Neural cell (in vitro differentiated cells): ENCODE data around the gene LRP8. TPM values are rescaled to one million over a fixed set of nuclear protein-coding genes. Genes with fewer than 3 reads are reported as not detected.

ENCODE experiments used
- H2AFZ ChIP-seq: fragments of 200-600, 300-800 bp; sonication (generic), shearing (Covaris generic); 2 replicates; pipeline ENCODE4 v1.6.0; 2014; ENCODE audit warnings: low read depth, mild to moderate bottlenecking, antibody characterized with exemption, low read length, moderate library complexity
- H3F3A ChIP-seq: fragments of 200-600 bp; shearing (Covaris generic); 2 replicates; pipeline ENCODE4 v1.6.1; 2016; ENCODE audit warnings: mild to moderate bottlenecking, moderate library complexity, mixed read lengths, antibody characterized with exemption, low read length; ENCODE audit not compliant: insufficient read depth, poor library complexity, severe bottlenecking
- H3K27ac ChIP-seq: fragments of 200-600, 300-800 bp; sonication (generic), shearing (Covaris generic); 2 replicates; pipeline ENCODE4 v1.5.1; 2014; ENCODE audit warnings: mild to moderate bottlenecking, low read length, moderate library complexity
- H3K27me3 ChIP-seq: fragments of 300-800, 200-600 bp; sonication (generic), shearing (Covaris generic); 2 replicates; pipeline ENCODE4 v1.6.0; 2014; ENCODE audit warnings: mild to moderate bottlenecking, low read depth, low read length, moderate library complexity; ENCODE audit not compliant: insufficient read depth
- H3K36me3 ChIP-seq: fragments of 300-800, 200-600 bp; sonication (generic), shearing (Covaris generic); 2 replicates; pipeline ENCODE4 v1.5.1; 2014; ENCODE audit warnings: mild to moderate bottlenecking, antibody characterized with exemption, low read length, moderate library complexity; ENCODE audit not compliant: insufficient read depth
- H3K4me2 ChIP-seq: fragments of 300-800, 200-600 bp; sonication (generic), shearing (Covaris generic); 2 replicates; pipeline ENCODE4 v1.6.0; 2014; ENCODE audit warnings: mild to moderate bottlenecking, low read length
- H3K4me3 ChIP-seq: fragments of 300-800, 200-600 bp; sonication (generic), shearing (Covaris generic); 2 replicates; pipeline ENCODE4 v1.5.1; 2014; ENCODE audit warnings: mild to moderate bottlenecking, low read length, moderate library complexity
- H3K79me2 ChIP-seq: fragments of 200-600 bp; shearing (Covaris generic); replicated peaks from 2 replicates; pipeline ENCODE4 v1.6.0; 2014; ENCODE audit warnings: mild to moderate bottlenecking, low read length, moderate library complexity; ENCODE audit not compliant: insufficient read depth
- H3K9ac ChIP-seq: fragments of 300-800, 200-600 bp; sonication (generic), shearing (Covaris generic); 2 replicates; pipeline ENCODE4 v1.6.1; 2016; ENCODE audit warnings: mild to moderate bottlenecking, low read length, mixed read lengths
- H3K9me2 ChIP-seq: fragments of 200-600 bp; shearing (Covaris generic); 2 replicates; pipeline ENCODE4 v1.6.1; 2016; ENCODE audit warnings: mild to moderate bottlenecking, low read length, mixed read lengths; ENCODE audit not compliant: insufficient read depth
- H3K9me3 ChIP-seq: fragments of 200-600, 300-800 bp; sonication (generic), shearing (Covaris generic); 2 replicates; pipeline ENCODE4 v1.6.1; 2016; ENCODE audit warnings: mild to moderate bottlenecking, mixed run types, low read length, moderate library complexity, mixed read lengths
- H4K20me1 ChIP-seq: fragments of 200-600 bp; shearing (Covaris generic); 2 replicates; pipeline ENCODE4 v1.6.1; 2016; ENCODE audit warnings: mild to moderate bottlenecking, mixed run types; ENCODE audit not compliant: insufficient read depth
- CTCF ChIP-seq: fragments of 450-650 bp; IDR thresholded peaks from 2 replicates; pipeline ENCODE4 v1.5.1; 2014; ENCODE audit warnings: antibody characterized with exemption, mild to moderate bottlenecking, moderate library complexity; ENCODE audit not compliant: poor library complexity, severe bottlenecking
- EP300 ChIP-seq: fragments of 450-650 bp; conservative IDR thresholded peaks from 2 replicates; pipeline ENCODE4 v1.6.1; 2014; ENCODE audit warnings: antibody characterized with exemption, mild to moderate bottlenecking, moderate library complexity; ENCODE audit not compliant: poor library complexity, severe bottlenecking
- EZH2 ChIP-seq: fragments of 200-600, 300-800 bp; shearing (Covaris generic), sonication (generic); IDR thresholded peaks from 2 replicates; pipeline ENCODE4 v1.6.1; 2014; ENCODE audit warnings: antibody characterized with exemption, low read length, borderline replicate concordance, mild to moderate bottlenecking; ENCODE audit not compliant: insufficient read depth, poor library complexity, severe bottlenecking
- MXI1 ChIP-seq: fragments of 450-650 bp; conservative IDR thresholded peaks from 2 replicates; pipeline ENCODE4 v1.6.1; 2014; ENCODE audit warnings: antibody characterized with exemption, mild to moderate bottlenecking; ENCODE audit not compliant: poor library complexity, severe bottlenecking
- POLR2AphosphoS5 ChIP-seq: IDR thresholded peaks from 2 replicates; pipeline ENCODE4 v1.6.1; 2012
- RAD21 ChIP-seq: fragments of 450-650 bp; conservative IDR thresholded peaks from 2 replicates; pipeline ENCODE4 v1.6.1; 2014; ENCODE audit warnings: antibody characterized with exemption, mild to moderate bottlenecking, moderate library complexity
- REST ChIP-seq: IDR thresholded peaks from 2 replicates; pipeline ENCODE4 v1.6.1; 2012; ENCODE audit warnings: borderline replicate concordance
- SMC3 ChIP-seq: fragments of 450-650 bp; conservative IDR thresholded peaks from 2 replicates; pipeline ENCODE4 v1.6.1; 2014; ENCODE audit warnings: antibody characterized with exemption, mild to moderate bottlenecking, moderate library complexity; ENCODE audit not compliant: poor library complexity
- TAF1 ChIP-seq: IDR thresholded peaks from 2 replicates; pipeline ENCODE4 v1.6.1; 2012; ENCODE audit warnings: low read depth
- polyA plus RNA-seq: library from polyadenylated mRNA; depleted of rRNA; stranded (reverse); fragments of >200 nt; gene quantifications from 2 replicates; pipeline ENCODE4 v1.2.3, GENCODE V29; 2014

The LRP8 gene
- polyA plus RNA-seq, 1 donor from 2014 or later: 65.8 TPM

- Histone ChIP-seq H3K9me2 (no peaks in the 10 kb centered on the region), H3K79me2 (no peaks in the 10 kb centered on the region), H2AFZ (no peak overlapping the region), H3K4me2 (no peak overlapping the region), H3K27ac (no peak overlapping the region), H4K20me1 (no peaks in the 10 kb centered on the region), H3F3A (no peaks in the 10 kb centered on the region), H3K36me3 (peaks cover 7% of the 10 kb centered on the region), H3K4me3 (no peak overlapping the region), H3K27me3 (no peaks in the 10 kb centered on the region), H3K9me3 (no peaks in the 10 kb centered on the region), H3K9ac (no peak overlapping the region)
- TF ChIP-seq RAD21 (no peak), SMC3 (no peak), EZH2 (no peak), POLR2AphosphoS5 (no peak), CTCF (no peak), REST (no peak), TAF1 (no peak), MXI1 (no peak), EP300 (no peak)
Measured at GRCh38 chr1:53259932-53260331, 67.9 kb downstream of the LRP8 start.

- Histone ChIP-seq H3K36me3 (peaks cover 7% of the 10 kb centered on the region), H4K20me1 (no peaks in the 10 kb centered on the region), H3K4me2 (no peak overlapping the region), H3K79me2 (no peaks in the 10 kb centered on the region), H3K9me3 (no peaks in the 10 kb centered on the region), H3F3A (no peaks in the 10 kb centered on the region), H3K4me3 (no peak overlapping the region), H3K27me3 (no peaks in the 10 kb centered on the region), H3K9ac (no peak overlapping the region), H3K9me2 (no peaks in the 10 kb centered on the region), H2AFZ (no peak overlapping the region), H3K27ac (no peak overlapping the region)
- no peak for TF ChIP-seq MXI1
- no peak for TF ChIP-seq REST
- TF ChIP-seq TAF1: no peak
- no peak for TF ChIP-seq RAD21
- TF ChIP-seq SMC3: no peak
- TF ChIP-seq EP300: no peak
- no peak for TF ChIP-seq POLR2AphosphoS5
- no peak for TF ChIP-seq CTCF
- no peak for TF ChIP-seq EZH2
Measured at GRCh38 chr1:53258216-53258615, 69.7 kb downstream of the LRP8 start.
